AG04449 (cell line): ENCODE results near the gene CDR2L.

Experiments
- CTCF ChIA-PET: fragments of 350-600 bp; formaldehyde crosslinking; extraction: SDS; loops from one replicate; lab custom pipeline; 2021; ENCODE audit warnings: antibody characterized with exemption; lab: Yijun Ruan, JAX
- POLR2A ChIA-PET: fragments of 400-600, 350-600 bp; formaldehyde crosslinking; extraction: SDS; loops from one replicate; lab custom pipeline; 2020; ENCODE audit warnings: antibody characterized with exemption, inconsistent platforms; lab: Yijun Ruan, JAX
- DNase-seq: peaks from one replicate; pipeline ENCODE4 v3.0.0-alpha.2; 2010; ENCODE audit warnings: low read depth, low spot score
- H3K4me3 ChIP-seq: 2 replicates; pipeline ENCODE4 v1.5.1; 2011; ENCODE audit warnings: low read depth, mild to moderate bottlenecking, control low read depth, low read length
- TF ChIP-seq, protein P1 (sequence below): IDR thresholded peaks from one replicate; pipeline ENCODE4 v1.5.1; 2011; ENCODE audit warnings: mild to moderate bottlenecking, moderate library complexity, low read length, control low read depth, inconsistent platforms; ENCODE audit not compliant: insufficient read depth; ENCODE audit errors: missing control alignments

The CDR2L gene

GRCh38 chr17:74945543-74945942, 41.9 kb upstream of the CDR2L start:
- no peak for DNase-seq
- no peak overlapping the region for H3K4me3 ChIP-seq
- TF ChIP-seq, protein P1, sequence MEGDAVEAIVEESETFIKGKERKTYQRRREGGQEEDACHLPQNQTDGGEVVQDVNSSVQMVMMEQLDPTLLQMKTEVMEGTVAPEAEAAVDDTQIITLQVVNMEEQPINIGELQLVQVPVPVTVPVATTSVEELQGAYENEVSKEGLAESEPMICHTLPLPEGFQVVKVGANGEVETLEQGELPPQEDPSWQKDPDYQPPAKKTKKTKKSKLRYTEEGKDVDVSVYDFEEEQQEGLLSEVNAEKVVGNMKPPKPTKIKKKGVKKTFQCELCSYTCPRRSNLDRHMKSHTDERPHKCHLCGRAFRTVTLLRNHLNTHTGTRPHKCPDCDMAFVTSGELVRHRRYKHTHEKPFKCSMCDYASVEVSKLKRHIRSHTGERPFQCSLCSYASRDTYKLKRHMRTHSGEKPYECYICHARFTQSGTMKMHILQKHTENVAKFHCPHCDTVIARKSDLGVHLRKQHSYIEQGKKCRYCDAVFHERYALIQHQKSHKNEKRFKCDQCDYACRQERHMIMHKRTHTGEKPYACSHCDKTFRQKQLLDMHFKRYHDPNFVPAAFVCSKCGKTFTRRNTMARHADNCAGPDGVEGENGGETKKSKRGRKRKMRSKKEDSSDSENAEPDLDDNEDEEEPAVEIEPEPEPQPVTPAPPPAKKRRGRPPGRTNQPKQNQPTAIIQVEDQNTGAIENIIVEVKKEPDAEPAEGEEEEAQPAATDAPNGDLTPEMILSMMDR, result no peak
- ChIA-PET POLR2A (no interaction called here), CTCF (interaction anchor here (0.7 to 2.7 kb wide), 3 partner anchors 10 to 15 kb away, joined by 3 to 11 read pairs (median 9); no protein-coding TSS in a partner anchor)

- ChIA-PET POLR2A (no interaction called here), CTCF (interaction anchor here (2.7 to 8.2 kb wide), 2 partner anchors 11 to 15 kb away, joined by 9 to 61 read pairs; no protein-coding TSS in a partner anchor)
- DNase-seq, result no peak
- no peak overlapping the region for H3K4me3 ChIP-seq
- TF ChIP-seq, protein P1, result no peak
These were observed 40.8 kb upstream of the CDR2L start for GRCh38 chr17:74946641-74947040.

DNA sequence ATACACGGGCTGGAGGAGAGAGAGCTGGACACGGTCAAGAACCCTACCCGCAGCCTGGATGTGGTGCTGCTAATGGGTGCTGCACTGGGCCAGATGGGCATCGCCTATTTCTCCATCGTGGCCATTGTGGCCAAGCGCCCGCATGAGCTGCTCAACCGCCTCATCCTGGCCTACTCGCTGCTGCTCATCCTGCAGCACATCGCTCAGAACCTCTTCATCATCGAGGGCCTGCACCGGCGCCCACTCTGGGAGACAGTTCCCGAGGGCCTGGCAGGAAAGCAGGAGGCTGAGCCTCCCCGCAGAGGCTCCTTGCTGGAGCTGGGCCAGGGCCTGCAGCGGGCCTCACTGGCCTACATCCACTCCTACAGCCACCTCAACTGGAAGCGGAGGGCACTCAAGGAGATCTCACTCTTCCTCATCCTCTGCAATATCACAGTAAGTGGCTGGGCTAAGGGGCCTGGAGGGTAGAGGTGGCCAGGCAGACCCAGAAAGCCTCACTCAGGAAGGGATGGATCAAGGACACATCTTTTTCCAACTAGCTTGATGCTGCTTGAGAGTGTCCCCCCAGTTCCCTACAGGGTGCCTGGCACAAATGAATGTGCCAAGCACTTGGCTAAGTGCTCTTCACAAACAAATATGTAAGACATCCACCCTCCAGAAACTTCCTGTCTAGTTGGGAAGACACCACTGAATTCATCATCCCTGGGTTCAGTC, 40.2 kb upstream of the CDR2L start:
- ChIA-PET POLR2A (no interaction called here), CTCF (interaction anchor here (3.3 to 8.2 kb wide), 2 partner anchors 11 to 14 kb away, joined by 22 to 61 read pairs; no protein-coding TSS in a partner anchor)
- TF ChIP-seq, protein P1, result no peak
- DNase-seq, result no peak
- no peak overlapping the region for H3K4me3 ChIP-seq

- POLR2A ChIA-PET, result interaction anchor here (1.6 kb wide), 1 partner anchor 76 kb away, joined by 3 read pairs; the partner anchor contains the start of gene FDXR
- CTCF ChIA-PET, result interaction anchor here (1.3 to 8.2 kb wide), 3 partner anchors 9 to 12 kb away, joined by 3 to 61 read pairs (median 22); no protein-coding TSS in a partner anchor
- DNase-seq, result no peak
- TF ChIP-seq, protein P1, result no peak
- H3K4me3 ChIP-seq, result no peak overlapping the region
These were observed 37.8 kb upstream of the CDR2L start for GRCh38 chr17:74949455-74950115.

DNA sequence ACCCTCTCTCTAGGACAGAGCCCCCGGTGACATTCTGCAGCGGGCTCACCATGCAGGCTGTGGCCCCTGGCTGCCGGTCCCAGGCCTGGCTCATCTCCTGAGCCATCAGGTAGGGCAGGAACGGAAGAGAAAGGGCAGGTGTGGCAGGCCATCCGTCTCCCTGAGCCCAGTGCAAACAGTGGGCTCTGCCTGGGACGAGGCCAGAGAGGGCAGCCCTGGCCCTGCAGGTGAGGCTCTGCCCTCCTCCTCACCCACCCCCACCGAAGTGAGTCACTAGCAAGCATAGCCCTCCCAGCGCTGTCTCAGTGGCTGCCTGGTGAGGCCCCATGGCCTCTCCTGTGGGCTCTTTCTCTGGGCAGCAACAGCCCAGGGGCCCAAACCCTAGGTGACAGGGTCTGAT, 37.2 kb upstream of the CDR2L start:
- no peak overlapping the region for H3K4me3 ChIP-seq
- TF ChIP-seq, protein P1, result no peak
- CTCF ChIA-PET, result interaction anchor here (1.1 to 8.2 kb wide), 3 partner anchors 8 to 85 kb away, joined by 3 to 61 read pairs (median 22); no protein-coding TSS in a partner anchor
- no peak for DNase-seq
- POLR2A ChIA-PET, result no interaction called here

DNA sequence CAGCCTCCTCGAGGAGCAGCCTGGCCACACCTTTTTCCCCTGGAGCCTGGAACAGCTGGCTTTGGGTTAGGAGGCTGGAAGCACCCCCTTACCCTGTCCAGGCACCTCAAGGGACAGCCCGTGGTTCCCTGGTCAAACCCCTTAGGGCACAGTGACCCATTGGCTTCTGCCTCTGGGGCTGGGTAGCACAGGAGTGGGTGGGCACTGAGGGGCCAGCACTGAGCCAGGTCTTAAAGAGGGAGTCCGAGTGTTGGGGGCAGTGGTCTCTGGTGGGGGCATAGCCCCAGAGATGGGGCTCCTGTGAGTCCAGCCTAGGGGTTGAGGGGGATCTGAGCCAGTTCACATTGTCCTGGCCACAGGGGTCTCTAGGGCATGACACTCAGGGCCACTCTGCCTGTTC, 36.4 kb upstream of the CDR2L start:
- TF ChIP-seq, protein P1, result no peak
- no peak overlapping the region for H3K4me3 ChIP-seq
- ChIA-PET POLR2A (no interaction called here), CTCF (interaction anchor here (1.1 to 8.2 kb wide), 2 partner anchors 10 to 86 kb away, joined by 3 to 61 read pairs; no protein-coding TSS in a partner anchor)
- no peak for DNase-seq
